Erythroblast (primary cell): ENCODE data around the gene MTHFR.

ENCODE experiments used
- GATA1 ChIP-seq: IDR thresholded peaks from 2 replicates; pipeline ENCODE4 v1.6.1; 2011; ENCODE audit warnings: low read depth, mild to moderate bottlenecking, control low read depth, low read length, moderate library complexity
- POLR2A ChIP-seq: IDR thresholded peaks from 2 replicates; pipeline ENCODE4 v1.6.1; 2011; ENCODE audit warnings: mild to moderate bottlenecking, low read length

DNA sequence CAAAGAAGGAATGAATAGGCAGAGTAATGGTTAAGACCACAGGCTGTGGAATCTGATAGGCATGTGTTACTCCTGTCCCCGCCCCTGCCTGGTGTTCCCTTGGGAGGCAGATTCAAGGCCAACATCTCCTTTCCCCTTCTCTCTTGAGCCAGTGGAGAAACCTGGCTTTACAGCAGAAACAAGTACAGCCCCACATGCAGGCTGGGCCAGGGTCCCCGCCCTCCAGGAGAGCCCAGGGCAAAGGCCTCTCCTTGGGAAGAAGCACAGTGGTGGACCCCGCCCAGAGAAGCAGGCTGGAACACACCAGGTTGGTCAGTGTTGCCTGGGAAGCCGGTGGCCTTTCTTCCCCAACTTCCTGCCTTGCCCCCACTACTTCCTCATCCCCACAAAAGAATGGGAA, 36.9 kb downstream of the MTHFR start:
- TF ChIP-seq POLR2A (no peak), GATA1 (no peak)
